ENCODE measurements around the gene CLASRP. TPM values are rescaled to one million over a fixed set of nuclear protein-coding genes. Genes with fewer than 3 reads are reported as not detected.

Gene CLASRP
- total and polyA plus RNA-seq, 7 donors, result 19.0 to 157 (median 65.6) TPM

DNA sequence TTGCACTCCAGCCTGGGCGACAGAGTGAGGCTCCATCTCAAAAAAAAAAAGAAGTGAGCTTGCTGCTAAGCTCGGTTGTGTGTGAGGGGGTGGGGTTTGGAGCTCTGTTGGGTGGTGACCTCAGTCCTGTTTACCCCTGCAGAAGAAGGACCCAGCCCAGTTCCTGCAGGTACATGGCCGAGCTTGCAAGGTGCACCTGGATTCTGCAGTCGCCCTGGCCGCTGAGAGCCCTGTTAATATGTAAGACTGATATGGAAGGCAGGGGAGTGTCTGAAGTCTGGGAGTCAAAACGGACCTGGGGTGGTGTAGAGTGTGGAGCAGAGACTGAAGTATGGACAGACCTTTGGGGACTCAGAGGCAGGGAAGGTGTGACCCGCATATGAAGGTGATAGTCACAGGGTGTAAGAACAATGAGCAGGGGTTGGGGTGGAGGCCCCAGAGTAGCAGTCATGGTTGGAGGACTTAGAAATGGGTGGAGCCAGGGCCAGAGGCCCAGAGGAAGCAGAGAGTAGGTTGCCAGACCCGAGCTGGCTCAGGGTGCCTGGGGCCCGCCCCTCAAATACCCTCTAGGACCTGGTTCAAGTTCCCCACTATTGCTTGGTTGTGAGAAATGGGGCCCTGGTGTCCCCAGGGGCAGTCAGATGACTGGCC lies 13.2 kb downstream of the CLASRP start:
- no peak for TF ChIP-seq POLR2A (IDR thresholded peaks at IDR 0.05)
- WGBS, 2 donors, result 15 to 56% methylated on average over 9 of the region's 9 CpGs
- H3K36me3 ChIP-seq, result peaks cover 40 to 60% (median 49%) of the 10 kb centered on the region in 4 donors

DNA sequence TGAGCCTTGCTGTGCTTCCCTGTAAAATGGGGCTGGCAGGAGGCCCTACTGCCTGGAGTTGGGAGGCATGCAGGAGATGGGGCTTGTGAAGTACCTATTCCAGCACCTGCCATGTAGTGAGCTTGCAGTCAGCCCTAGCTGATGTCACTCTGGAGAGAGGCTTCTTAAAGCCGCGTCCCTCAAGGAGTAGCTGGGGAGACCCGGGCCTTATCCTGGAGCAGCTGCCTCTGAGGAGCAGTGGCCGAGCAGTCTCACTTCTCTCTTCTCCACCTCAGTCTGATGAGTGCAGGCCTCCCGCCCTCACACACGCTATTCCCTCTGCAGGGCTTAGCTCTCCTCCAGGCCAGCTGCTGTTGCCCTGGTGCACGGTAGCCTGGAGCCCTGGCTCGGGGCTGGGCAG lies 18.0 kb downstream of the CLASRP start:
- Histone ChIP-seq H3K4me3 (no peak overlapping the region), H3K9me3 (no peaks in the 10 kb centered on the region), H3K27ac (no peak overlapping the region), H3K4me1 (no peaks in the 10 kb centered on the region), H3K36me3 (peaks cover 78 to 100% (median 91%) of the 10 kb centered on the region in 4 donors), H3K27me3 (no peaks in the 10 kb centered on the region)
- WGBS, 2 donors, result 79 to 90% methylated on average over 8 of the region's 8 CpGs
- DNase-seq, result no peak
- TF ChIP-seq EP300 (IDR thresholded peaks at IDR 0.05), result no peak
- no peak for TF ChIP-seq POLR2AphosphoS5 (IDR thresholded peaks at IDR 0.05)
- intact Hi-C loops (cut with DNase I), result no loop called here

More for the DNA sequence above, 13.2 kb downstream of the CLASRP start:
- Histone ChIP-seq H3K27ac (no peak overlapping the region), H3K27me3 (no peaks in the 10 kb centered on the region), H3K4me1 (peaks cover 0 to 25% (median 19%) of the 10 kb centered on the region in 4 donors), H3K4me3 (no peak overlapping the region), H3K9me3 (no peaks in the 10 kb centered on the region)
- intact Hi-C loops (cut with DNase I), result no loop called here
- DNase-seq, result no peak

- intact Hi-C loops (cut with DNase I), result no loop called here
- Histone ChIP-seq H3K9me3 (no peaks in the 10 kb centered on the region), H3K27me3 (no peaks in the 10 kb centered on the region), H3K4me1 (no peaks in the 10 kb centered on the region), H3K4me3 (no peak overlapping the region), H3K36me3 (peaks cover 78 to 100% (median 92%) of the 10 kb centered on the region in 4 donors), H3K27ac (no peak overlapping the region)
- TF ChIP-seq EP300 (IDR thresholded peaks at IDR 0.05) (no peak), POLR2AphosphoS5 (IDR thresholded peaks at IDR 0.05) (no peak)
- WGBS, 2 donors, result 92% methylated on average over 9 of the region's 9 CpGs
- DNase-seq, result no peak
Measured at GRCh38 chr19:45057444-45057843, 18.6 kb downstream of the CLASRP start.

GRCh38 chr19:45058622-45059159 lies 19.8 kb downstream of the CLASRP start:
- TF ChIP-seq CTCF (IDR thresholded peaks at IDR 0.05) (no peak), POLR2A (IDR thresholded peaks at IDR 0.05) (no peak), POLR2AphosphoS5 (IDR thresholded peaks at IDR 0.05) (no peak), EP300 (IDR thresholded peaks at IDR 0.05) (no peak)
- 83 to 90% methylated on average over 14 of the region's 14 CpGs for WGBS, 2 donors

DNA sequence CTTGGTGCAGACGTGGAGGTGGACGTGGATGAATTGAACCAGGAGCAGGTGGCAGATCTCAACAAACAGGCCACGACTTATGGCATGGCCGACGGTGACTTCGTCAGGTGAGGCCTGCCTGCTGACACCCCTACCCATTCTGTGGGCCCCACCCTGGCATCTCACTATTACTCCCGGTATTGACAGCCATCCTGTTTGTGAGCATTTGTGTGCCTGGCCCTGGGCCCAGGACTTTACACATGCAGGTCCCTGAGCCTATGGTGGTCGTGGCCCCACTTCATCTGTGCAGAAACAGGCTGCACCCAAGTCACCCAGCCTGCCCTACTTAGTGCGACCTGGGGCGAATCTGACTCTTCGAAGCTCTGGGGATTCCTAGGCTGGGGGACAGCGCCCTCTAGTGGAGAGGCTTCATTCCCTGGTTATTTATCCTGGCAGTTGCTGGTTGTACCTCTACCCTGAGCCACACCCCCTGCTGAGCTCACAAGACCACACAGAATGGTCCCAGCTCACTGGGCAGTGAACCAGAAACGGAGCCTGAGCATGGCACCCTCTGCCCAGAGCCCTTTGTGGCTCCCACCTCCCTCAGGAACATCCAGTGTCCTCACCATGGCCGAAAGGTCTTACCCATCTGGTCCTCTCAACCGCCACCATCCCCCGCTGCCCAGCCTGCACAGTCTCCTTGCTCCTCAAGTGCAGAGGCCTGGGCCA lies 20.6 kb downstream of the CLASRP start:
- Histone ChIP-seq H3K9me3 (no peaks in the 10 kb centered on the region), H3K4me3 (no peak overlapping the region), H3K36me3 (peaks cover 73 to 99% (median 85%) of the 10 kb centered on the region in 4 donors), H3K27me3 (no peaks in the 10 kb centered on the region), H3K27ac (no peak overlapping the region), H3K4me1 (no peaks in the 10 kb centered on the region)
- TF ChIP-seq POLR2AphosphoS5 (IDR thresholded peaks at IDR 0.05), result no peak
- peak; percentile 17 to 90 (median 72) for TF ChIP-seq CTCF (IDR thresholded peaks at IDR 0.05)
- intact Hi-C loops (cut with DNase I), result no loop called here
- WGBS, 2 donors, result 47 to 62% methylated on average over 16 of the region's 16 CpGs
- peak; percentile 77 for DNase-seq

More at GRCh38 chr19:45058622-45059159, 19.8 kb downstream of the CLASRP start:
- no peak overlapping the region for H3K4me3 ChIP-seq
- no peaks in the 10 kb centered on the region for H3K27me3 ChIP-seq
- no peak overlapping the region for H3K27ac ChIP-seq
- no peaks in the 10 kb centered on the region for H3K9me3 ChIP-seq
- intact Hi-C loops (cut with DNase I), result no loop called here
- peaks cover 70 to 99% (median 85%) of the 10 kb centered on the region in 4 donors for H3K36me3 ChIP-seq
- no peaks in the 10 kb centered on the region for H3K4me1 ChIP-seq
- DNase-seq, result no peak

- 93 to 94% methylated on average over 4 of the region's 4 CpGs for WGBS, 2 donors
- Histone ChIP-seq H3K4me3 (no peak overlapping the region), H3K27me3 (no peaks in the 10 kb centered on the region), H3K9me3 (no peaks in the 10 kb centered on the region), H3K4me1 (no peaks in the 10 kb centered on the region), H3K27ac (no peak overlapping the region), H3K36me3 (peaks cover 54 to 98% (median 80%) of the 10 kb centered on the region in 4 donors)
- TF ChIP-seq EP300 (IDR thresholded peaks at IDR 0.05) (no peak), POLR2AphosphoS5 (IDR thresholded peaks at IDR 0.05) (no peak), POLR2A (IDR thresholded peaks at IDR 0.05) (no peak), CTCF (IDR thresholded peaks at IDR 0.05) (no peak)
- DNase-seq, result no peak
- intact Hi-C loops (cut with DNase I), result no loop called here
Measured at GRCh38 chr19:45061965-45062364, 23.1 kb downstream of the CLASRP start.

Measured in sigmoid colon (tissue), 7 donors.